DND-41 (cell line): ENCODE results near the gene VPS13C.

Experiments
- ATAC-seq: fragments of 200-7000 bp; cut with Tn5 transposase; 3 replicates; pipeline ENCODE4 v1.9.1; 2021; ENCODE audit warnings: low read depth; ENCODE audit not compliant: insufficient read depth
- DNase-seq: peaks from one replicate; pipeline ENCODE4 v3.0.0-alpha.2; 2020
- H2AFZ ChIP-seq: 2 replicates; pipeline ENCODE4 v1.6.0; 2012; ENCODE audit warnings: low read depth, low read length
- H3K27ac ChIP-seq: 2 replicates; pipeline ENCODE4 v1.5.1; 2012; ENCODE audit warnings: low read length, inconsistent platforms
- H3K27me3 ChIP-seq: fragments of 200-600 bp; sonication (generic); 2 replicates; pipeline ENCODE4 v1.6.0; 2012; ENCODE audit warnings: low read length, mild to moderate bottlenecking, inconsistent platforms; ENCODE audit not compliant: insufficient read depth, poor library complexity
- H3K36me3 ChIP-seq: 2 replicates; pipeline ENCODE4 v1.5.1; 2012; ENCODE audit warnings: low read length, inconsistent platforms; ENCODE audit not compliant: insufficient read depth
- H3K4me1 ChIP-seq: 2 replicates; pipeline ENCODE4 v1.5.1; 2012; ENCODE audit warnings: mild to moderate bottlenecking, low read length; ENCODE audit not compliant: insufficient read depth
- H3K4me2 ChIP-seq: 2 replicates; pipeline ENCODE4 v1.6.0; 2012; ENCODE audit warnings: mild to moderate bottlenecking, moderate library complexity, low read length, inconsistent platforms; ENCODE audit not compliant: insufficient read depth
- H3K4me3 ChIP-seq, 2 experiments: fragments of 200-600 bp in 1 of 2; shearing (Covaris generic) in 1 of 2; 2 replicates each; pipeline ENCODE4 v1.5.1; 2012 to 2016; ENCODE audit warnings: inconsistent platforms in 2 of 2, low read length in 2 of 2, mild to moderate bottlenecking in 2 of 2, low read depth in 1 of 2, moderate library complexity in 1 of 2
- H3K79me2 ChIP-seq: 2 replicates; pipeline ENCODE4 v1.6.0; 2012; ENCODE audit warnings: low read length, inconsistent platforms; ENCODE audit not compliant: insufficient read depth
- H3K9ac ChIP-seq: 2 replicates; pipeline ENCODE4 v1.6.0; 2012; ENCODE audit warnings: low read depth, mild to moderate bottlenecking, inconsistent platforms, low read length, moderate library complexity
- H3K9me3 ChIP-seq: 2 replicates; pipeline ENCODE4 v1.5.1; 2012; ENCODE audit warnings: low read length, moderate library complexity, mild to moderate bottlenecking, inconsistent platforms; ENCODE audit not compliant: insufficient read depth, severe bottlenecking
- H4K20me1 ChIP-seq: 2 replicates; pipeline ENCODE4 v1.6.0; 2012; ENCODE audit warnings: low read length; ENCODE audit not compliant: insufficient read depth
- CTCF ChIP-seq: IDR thresholded peaks from 2 replicates; pipeline ENCODE4 v1.5.1; 2012; ENCODE audit warnings: borderline replicate concordance, low read length, moderate library complexity, mild to moderate bottlenecking; ENCODE audit not compliant: poor library complexity, severe bottlenecking; ENCODE audit errors: extremely low read depth
- EZH2 ChIP-seq: IDR thresholded peaks from 3 replicates; pipeline ENCODE4 v1.6.1; 2012; ENCODE audit warnings: borderline replicate concordance, low read depth, mild to moderate bottlenecking, moderate library complexity, low read length, inconsistent platforms; ENCODE audit not compliant: severe bottlenecking

The VPS13C gene

GRCh38 chr15:62067448-62068044 lies 7.3 kb upstream of the VPS13C start:
- ATAC-seq: no peak
- no peak overlapping the region for H2AFZ ChIP-seq

GRCh38 chr15:62066663-62067447 lies 6.6 kb upstream of the VPS13C start, which contains the start of gene C2CD4A:
Gene C2CD4A (plus strand): TSS chr15:62066977. CDS start chr15:62067614, 637 bp downstream.
- ATAC-seq (no peak), DNase-seq (no peak)
- Histone ChIP-seq H3K79me2 (no peaks in the 10 kb centered on the region), H3K4me1 (peaks cover 2% of the 10 kb centered on the region), H3K4me2 (no peak within 1 kb of the TSS), H3K27ac (no peak within 1 kb of the TSS), H3K36me3 (no peaks in the 10 kb centered on the region), H2AFZ (no peak within 1 kb of the TSS), H4K20me1 (no peaks in the 10 kb centered on the region), H3K27me3 (no peaks in the 10 kb centered on the region), H3K9me3 (no peaks in the 10 kb centered on the region), H3K4me3 (no peak within 1 kb of the TSS), H3K9ac (no peak within 1 kb of the TSS)
- TF ChIP-seq CTCF: no peak
- TF ChIP-seq EZH2: no peak

More at GRCh38 chr15:62067448-62068044, 7.3 kb upstream of the VPS13C start:
- Histone ChIP-seq H3K4me2 (no peak overlapping the region), H3K9me3 (no peaks in the 10 kb centered on the region), H3K9ac (no peak overlapping the region), H4K20me1 (no peaks in the 10 kb centered on the region), H3K4me3 (no peak overlapping the region), H3K36me3 (no peaks in the 10 kb centered on the region), H3K27ac (no peak overlapping the region), H3K79me2 (no peaks in the 10 kb centered on the region), H3K27me3 (no peaks in the 10 kb centered on the region), H3K4me1 (no peaks in the 10 kb centered on the region)
- DNase-seq: no peak
- no peak for TF ChIP-seq EZH2
- no peak for TF ChIP-seq CTCF

DNA sequence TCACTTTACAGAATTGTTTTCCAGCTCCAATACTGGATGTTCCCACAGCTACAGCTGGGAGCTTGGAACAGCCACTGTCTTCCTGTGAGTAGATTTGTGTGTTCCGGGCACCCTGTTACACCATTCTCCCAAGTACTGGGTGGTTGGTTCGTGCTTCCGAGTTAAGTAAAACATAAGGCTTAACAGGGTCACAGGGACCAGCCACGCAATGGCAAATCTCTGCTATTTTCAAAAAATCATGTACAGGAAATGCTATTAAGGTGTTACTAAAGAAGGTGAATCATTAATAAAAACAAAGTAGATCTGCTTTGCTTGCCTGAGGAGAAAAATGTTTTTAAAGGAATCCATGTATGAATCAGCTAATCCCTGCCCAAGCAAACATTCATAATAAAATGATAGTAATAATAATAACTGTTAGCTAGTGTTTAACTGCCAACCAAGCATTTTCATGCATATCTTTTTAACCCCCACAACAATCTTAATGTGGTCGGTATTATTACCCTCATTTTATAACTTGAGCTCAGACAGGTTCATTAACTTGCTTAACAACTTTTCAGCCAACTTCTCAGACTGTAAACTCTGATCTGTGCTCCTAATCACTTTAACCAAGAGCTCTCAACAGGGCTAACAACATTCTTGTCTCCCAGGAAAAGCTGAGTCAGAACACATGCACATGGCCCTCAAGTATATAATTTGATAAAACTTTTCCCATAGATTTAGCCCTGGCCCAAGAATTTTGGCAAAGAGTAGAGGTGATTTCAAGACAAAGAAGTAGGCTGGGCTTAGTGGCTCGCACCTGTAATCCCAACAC lies 3.8 kb upstream of the VPS13C start:
- DNase-seq: no peak
- Histone ChIP-seq H3K27me3 (no peaks in the 10 kb centered on the region), H4K20me1 (no peaks in the 10 kb centered on the region), H3K9ac (no peak overlapping the region), H3K36me3 (no peaks in the 10 kb centered on the region; the same call in 1 of the 2 replicates), H3K27ac (no peak overlapping the region), H3K9me3 (no peaks in the 10 kb centered on the region), H3K4me3 (no peak overlapping the region), H3K4me1 (peaks cover 16% of the 10 kb centered on the region), H2AFZ (no peak overlapping the region), H3K4me2 (no peak overlapping the region), H3K79me2 (peaks cover 17% of the 10 kb centered on the region)
- no peak for TF ChIP-seq CTCF
- no peak for TF ChIP-seq EZH2
- ATAC-seq: no peak
